Natural killer cell (primary cell): ENCODE measurements around the gene FOXA2. TPM values are rescaled to one million over a fixed set of nuclear protein-coding genes. Genes with fewer than 3 reads are reported as not detected.
"Not testable (repeated sequence)": the region's sequence is repeated elsewhere in the genome, so short reads cannot be mapped to it uniquely, and the experiment has no call there.

ENCODE experiments used
- ATAC-seq, 3 donors: fragments of 150-1000 bp in 2 of 3; fragments of 200-7000 bp in 1 of 3; cut with Tn5 transposase; 1 replicate in 1 of 3; 2 replicates in 2 of 3; pipeline ENCODE4 v1.10.0; 2021; ENCODE audit warnings: mild to moderate bottlenecking in 2 of 3, moderate library complexity in 2 of 3
- DNase-seq, 2 donors: peaks; one replicate each; pipeline versions ENCODE4 v3.0.0 to v3.0.0-alpha.2; 2013 to 2021; ENCODE audit warnings: mixed read lengths in 1 of 2
- H3K27ac ChIP-seq: one replicate; pipeline ENCODE4 v1.5.1; 2013; ENCODE audit warnings: mild to moderate bottlenecking, low read length
- H3K27me3 ChIP-seq: one replicate; pipeline ENCODE4 v1.6.1; 2013; ENCODE audit warnings: low read length; ENCODE audit not compliant: control insufficient read depth, insufficient read depth
- H3K36me3 ChIP-seq: one replicate; pipeline ENCODE4 v1.6.1; 2013; ENCODE audit warnings: low read length; ENCODE audit not compliant: control insufficient read depth, insufficient read depth
- H3K4me1 ChIP-seq: one replicate; pipeline ENCODE4 v1.6.1; 2013; ENCODE audit warnings: low read length; ENCODE audit not compliant: control insufficient read depth, insufficient read depth
- H3K4me3 ChIP-seq: one replicate; pipeline ENCODE4 v1.5.1; 2013; ENCODE audit warnings: low read length
- H3K9me3 ChIP-seq: one replicate; pipeline ENCODE4 v1.6.1; 2013; ENCODE audit warnings: low read length; ENCODE audit not compliant: control insufficient read depth, insufficient read depth
- H3K27ac Mint-ChIP-seq, 2 donors: one replicate each; pipeline ENCODE4 v1.8.0; 2022; ENCODE audit warnings: mild to moderate bottlenecking in 2 of 2, mixed read lengths in 2 of 2, moderate library complexity in 1 of 2
- H3K27me3 Mint-ChIP-seq, 2 donors: one replicate each; pipeline ENCODE4 v1.8.0; 2022; ENCODE audit warnings: low read depth in 2 of 2, mixed read lengths in 2 of 2
- H3K36me3 Mint-ChIP-seq: one replicate; pipeline ENCODE4 v1.8.0; 2022; ENCODE audit warnings: mixed read lengths
- H3K4me1 Mint-ChIP-seq, 2 donors: one replicate each; pipeline ENCODE4 v1.8.0; 2022; ENCODE audit warnings: mixed read lengths in 2 of 2
- H3K4me3 Mint-ChIP-seq: one replicate; pipeline ENCODE4 v1.8.0; 2022; ENCODE audit warnings: mild to moderate bottlenecking, moderate library complexity, mixed read lengths
- H3K9me3 Mint-ChIP-seq, 2 donors: one replicate each; pipeline ENCODE4 v1.8.0; 2022; ENCODE audit warnings: mixed read lengths in 2 of 2
- CTCF ChIP-seq: fragments of 200-600 bp; IDR thresholded peaks from one replicate; pipeline ENCODE4 v1.8.0; 2022; ENCODE audit warnings: antibody characterized with exemption
- WGBS: methylation state at CpG from one replicate; pipeline ENCODE4 v1.1.7; 2013; ENCODE audit warnings: missing lambda C conversion rate; ENCODE audit not compliant: insufficient coverage; 5-methylcytosine and 5-hydroxymethylcytosine counted together
- intact Hi-C: fragments of 100-400 bp; cut with micrococcal nuclease; formaldehyde crosslinking; loops from one replicate; pipeline ENCODE4 v1.14.2; 2022
- total RNA-seq, 4 donors: library from RNA; stranded (reverse); fragments of 120-200 nt in 1 of 4; gene quantifications; one replicate each; pipeline versions ENCODE4 v1.2.3 to v1.2.4, GENCODE V29; 2013 to 2022

Gene FOXA2
- total RNA-seq, 3 donors from 2014 or later (not counting 1 experiment from before 2014, with no cell fraction given), result not detected

GRCh38 chr20:22556565-22557056 lies 27.8 kb downstream of the FOXA2 start:
- Mint-ChIP-seq H3K9me3 (peaks cover 2 to 6% of the 10 kb centered on the region in 2 donors), H3K36me3 (no peaks in the 10 kb centered on the region), H3K27me3 (peaks cover 41 to 50% of the 10 kb centered on the region in 2 donors), H3K4me3 (no peak overlapping the region), H3K27ac (no peak overlapping the region), H3K4me1 (no peaks in the 10 kb centered on the region)
- DNase-seq, result no peak
- no peak overlapping the region for H3K27ac ChIP-seq
- intact Hi-C loops, result no loop called here
- no peaks in the 10 kb centered on the region for H3K9me3 ChIP-seq
- no peak for TF ChIP-seq CTCF
- peaks cover 8% of the 10 kb centered on the region for H3K27me3 ChIP-seq
- no peak for ATAC-seq
- WGBS, result 47% methylated on average over 8 of the region's 8 CpGs
- no peaks in the 10 kb centered on the region for H3K36me3 ChIP-seq
- no peak overlapping the region for H3K4me3 ChIP-seq
- no peaks in the 10 kb centered on the region for H3K4me1 ChIP-seq

- Histone ChIP-seq H3K27me3 (peaks cover 7% of the 10 kb centered on the region), H3K9me3 (no peaks in the 10 kb centered on the region), H3K4me3 (no peak overlapping the region), H3K36me3 (no peaks in the 10 kb centered on the region), H3K4me1 (no peaks in the 10 kb centered on the region), H3K27ac (no peak overlapping the region)
- Mint-ChIP-seq H3K4me3 (no peak overlapping the region), H3K36me3 (no peaks in the 10 kb centered on the region), H3K27ac (no peak overlapping the region), H3K27me3 (peaks cover 40 to 45% of the 10 kb centered on the region in 2 donors), H3K9me3 (peaks cover 2 to 6% of the 10 kb centered on the region in 2 donors), H3K4me1 (no peaks in the 10 kb centered on the region)
- no peak for TF ChIP-seq CTCF
- no peak for DNase-seq
- 67% methylated on average over 3 of the region's 5 CpGs for WGBS
- intact Hi-C loops, result no loop called here
- no peak for ATAC-seq
Observed at GRCh38 chr20:22555791-22556564, 28.4 kb downstream of the FOXA2 start.

- intact Hi-C loops, result no loop called here
- Mint-ChIP-seq H3K9me3 (peaks cover 2 to 6% of the 10 kb centered on the region in 2 donors), H3K27ac (no peak overlapping the region), H3K36me3 (no peaks in the 10 kb centered on the region), H3K4me1 (no peaks in the 10 kb centered on the region), H3K4me3 (no peak overlapping the region), H3K27me3 (peaks cover 28 to 29% of the 10 kb centered on the region in 2 donors)
- DNase-seq (no peak), ATAC-seq (no peak)
- peaks cover 2% of the 10 kb centered on the region for H3K27me3 ChIP-seq
- H3K4me1 ChIP-seq, result no peaks in the 10 kb centered on the region
- H3K4me3 ChIP-seq, result no peak overlapping the region
- no peaks in the 10 kb centered on the region for H3K36me3 ChIP-seq
- H3K9me3 ChIP-seq, result no peaks in the 10 kb centered on the region
- WGBS, result 100% methylated on average over 2 of the region's 2 CpGs
- no peak for TF ChIP-seq CTCF
- no peak overlapping the region for H3K27ac ChIP-seq
Observed at GRCh38 chr20:22554391-22554790, 30.0 kb downstream of the FOXA2 start.

- H3K27me3 Mint-ChIP-seq, H3K4me1 Mint-ChIP-seq, H3K36me3 ChIP-seq, H3K27me3 ChIP-seq, H3K4me1 ChIP-seq, H3K4me3 ChIP-seq, H3K4me3 Mint-ChIP-seq, H3K36me3 Mint-ChIP-seq, H3K27ac ChIP-seq, H3K27ac Mint-ChIP-seq, ATAC-seq, DNase-seq, intact Hi-C loops, H3K9me3 Mint-ChIP-seq, H3K9me3 ChIP-seq: not testable (repeated sequence)
- WGBS, result 89% methylated on average over 3 of the region's 4 CpGs
Observed at GRCh38 chr20:22550514-22550913, 33.9 kb downstream of the FOXA2 start.
